ENCODE measurements around the gene PHF21B.
A peak's percentile ranks its signal among the peaks of the same experiment; 100 is the strongest.

PHF21B gene

DNA sequence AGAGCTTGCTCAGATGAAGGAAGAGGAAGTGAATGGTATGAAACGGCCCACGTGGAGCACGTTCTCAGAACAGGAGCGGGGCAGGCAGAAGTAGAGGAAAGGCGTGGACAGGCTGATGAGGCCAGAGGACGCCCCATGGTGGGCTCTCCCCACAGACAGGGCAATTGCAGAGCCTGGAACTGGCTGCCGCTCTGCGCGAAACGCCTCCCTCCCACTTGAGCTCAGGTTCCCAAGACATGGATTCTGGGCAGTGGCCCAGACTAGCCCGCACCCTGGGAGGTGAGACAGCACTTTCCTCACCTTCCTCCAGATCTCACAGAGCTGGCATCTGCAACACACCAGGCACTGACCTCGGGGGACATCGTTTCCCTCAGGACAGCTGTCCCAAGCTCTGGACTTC, 117.6 kb downstream of the PHF21B start:
- H3K4me3 ChIP-seq (ENCODE audit: low read depth, low read length), result no peak overlapping the region
- no peak overlapping the region for H3K9ac ChIP-seq (ENCODE audit: low read depth, low read length)
- H3K36me3 ChIP-seq (ENCODE audit: control insufficient read depth, insufficient read depth, low read length), result peaks cover 28% of the 10 kb centered on the region
- peaks cover 9% of the 10 kb centered on the region for H3K4me1 ChIP-seq (ENCODE audit: control insufficient read depth, insufficient read depth, low read length)
- H3K9me3 ChIP-seq (ENCODE audit: control insufficient read depth, insufficient read depth, low read length), result no peaks in the 10 kb centered on the region
- no peaks in the 10 kb centered on the region for H3K27me3 ChIP-seq (ENCODE audit: control insufficient read depth, insufficient read depth, low read length)

DNA sequence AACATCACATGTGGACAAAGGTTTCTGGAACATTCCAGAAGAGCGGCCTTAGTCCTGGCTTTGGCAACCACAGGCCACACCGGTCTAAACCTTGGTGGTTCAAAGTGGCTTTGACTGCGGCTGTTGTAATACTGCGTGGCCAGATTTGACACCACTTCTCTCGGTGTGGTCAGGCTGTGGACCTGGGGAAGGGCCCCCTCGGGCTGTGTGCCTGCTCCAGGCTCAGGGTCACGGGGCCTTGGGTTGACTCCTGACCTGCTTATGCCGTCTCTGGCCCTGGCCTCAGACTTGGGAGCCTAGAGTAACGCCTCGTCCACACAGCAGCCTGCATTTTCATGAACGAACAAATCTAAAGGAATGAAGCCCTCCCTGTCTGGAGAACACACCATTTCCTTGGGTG, 118.0 kb downstream of the PHF21B start:
- H3K9me3 ChIP-seq (ENCODE audit: control insufficient read depth, insufficient read depth, low read length), result no peaks in the 10 kb centered on the region
- peaks cover 9% of the 10 kb centered on the region for H3K4me1 ChIP-seq (ENCODE audit: control insufficient read depth, insufficient read depth, low read length)
- no peaks in the 10 kb centered on the region for H3K27me3 ChIP-seq (ENCODE audit: control insufficient read depth, insufficient read depth, low read length)
- H3K4me3 ChIP-seq (ENCODE audit: low read depth, low read length), result no peak overlapping the region
- H3K36me3 ChIP-seq (ENCODE audit: control insufficient read depth, insufficient read depth, low read length), result peaks cover 28% of the 10 kb centered on the region
- H3K9ac ChIP-seq (ENCODE audit: low read depth, low read length), result no peak overlapping the region

- H3K4me1 ChIP-seq (ENCODE audit: control insufficient read depth, insufficient read depth, low read length), result peaks cover 9% of the 10 kb centered on the region
- peaks cover 28% of the 10 kb centered on the region for H3K36me3 ChIP-seq (ENCODE audit: control insufficient read depth, insufficient read depth, low read length)
- no peak overlapping the region for H3K9ac ChIP-seq (ENCODE audit: low read depth, low read length)
- H3K4me3 ChIP-seq (ENCODE audit: low read depth, low read length), result no peak overlapping the region
- no peaks in the 10 kb centered on the region for H3K9me3 ChIP-seq (ENCODE audit: control insufficient read depth, insufficient read depth, low read length)
- no peaks in the 10 kb centered on the region for H3K27me3 ChIP-seq (ENCODE audit: control insufficient read depth, insufficient read depth, low read length)
Observed at GRCh38 chr22:44891293-44891747, 118.5 kb downstream of the PHF21B start.

GRCh38 chr22:44890416-44891292, 119.2 kb downstream of the PHF21B start:
- Histone ChIP-seq H3K36me3 (ENCODE audit: control insufficient read depth, insufficient read depth, low read length) (peaks cover 28% of the 10 kb centered on the region), H3K9ac (ENCODE audit: low read depth, low read length) (no peak overlapping the region), H3K4me1 (ENCODE audit: control insufficient read depth, insufficient read depth, low read length) (peaks cover 9% of the 10 kb centered on the region), H3K4me3 (ENCODE audit: low read depth, low read length) (no peak overlapping the region), H3K9me3 (ENCODE audit: control insufficient read depth, insufficient read depth, low read length) (no peaks in the 10 kb centered on the region), H3K27me3 (ENCODE audit: control insufficient read depth, insufficient read depth, low read length) (no peaks in the 10 kb centered on the region)

DNA sequence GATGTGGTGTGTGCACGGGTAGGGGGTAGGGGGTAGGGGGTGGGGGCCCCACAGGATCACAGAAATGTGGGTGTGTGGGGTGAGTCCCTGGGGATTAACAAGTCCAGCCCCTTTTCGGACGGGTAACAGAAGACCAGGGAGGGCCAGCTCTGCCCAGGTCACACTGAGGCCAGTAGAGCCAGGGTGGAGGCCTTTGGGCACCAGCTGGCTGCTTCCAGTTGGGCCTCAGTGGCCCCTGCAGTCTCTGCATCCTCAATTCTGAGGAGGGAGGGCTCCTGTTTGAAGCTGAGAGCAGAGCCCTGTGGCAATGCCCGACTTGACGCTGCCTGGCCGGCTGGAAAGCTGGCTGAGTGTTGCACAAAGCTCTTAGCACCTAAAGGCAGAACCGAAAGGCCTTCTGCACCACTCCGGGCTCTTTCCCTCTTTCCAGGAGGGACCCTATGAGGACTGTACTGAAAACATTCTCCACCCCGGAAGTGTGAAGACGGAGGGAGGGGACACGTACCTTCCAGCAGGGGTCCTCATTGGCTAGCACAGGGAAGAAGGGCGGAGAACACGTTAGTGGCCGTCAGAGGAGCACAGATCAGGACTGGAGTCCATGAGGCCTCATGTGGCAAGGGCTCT, 120.4 kb downstream of the PHF21B start:
- no peaks in the 10 kb centered on the region for H3K9me3 ChIP-seq (ENCODE audit: control insufficient read depth, insufficient read depth, low read length)
- H3K4me3 ChIP-seq (ENCODE audit: low read depth, low read length), result no peak overlapping the region
- no peak overlapping the region for H3K9ac ChIP-seq (ENCODE audit: low read depth, low read length)
- peaks cover 9% of the 10 kb centered on the region for H3K4me1 ChIP-seq (ENCODE audit: control insufficient read depth, insufficient read depth, low read length)
- no peaks in the 10 kb centered on the region for H3K27me3 ChIP-seq (ENCODE audit: control insufficient read depth, insufficient read depth, low read length)
- H3K36me3 ChIP-seq (ENCODE audit: control insufficient read depth, insufficient read depth, low read length), result peaks cover 28% of the 10 kb centered on the region

GRCh38 chr22:44888491-44889254, 121.1 kb downstream of the PHF21B start:
- Histone ChIP-seq H3K9ac (ENCODE audit: low read depth, low read length) (no peak overlapping the region), H3K4me1 (ENCODE audit: control insufficient read depth, insufficient read depth, low read length) (peaks cover 6% of the 10 kb centered on the region), H3K36me3 (ENCODE audit: control insufficient read depth, insufficient read depth, low read length) (peaks cover 28% of the 10 kb centered on the region), H3K9me3 (ENCODE audit: control insufficient read depth, insufficient read depth, low read length) (no peaks in the 10 kb centered on the region), H3K4me3 (ENCODE audit: low read depth, low read length) (no peak overlapping the region), H3K27me3 (ENCODE audit: control insufficient read depth, insufficient read depth, low read length) (no peaks in the 10 kb centered on the region)

DNA sequence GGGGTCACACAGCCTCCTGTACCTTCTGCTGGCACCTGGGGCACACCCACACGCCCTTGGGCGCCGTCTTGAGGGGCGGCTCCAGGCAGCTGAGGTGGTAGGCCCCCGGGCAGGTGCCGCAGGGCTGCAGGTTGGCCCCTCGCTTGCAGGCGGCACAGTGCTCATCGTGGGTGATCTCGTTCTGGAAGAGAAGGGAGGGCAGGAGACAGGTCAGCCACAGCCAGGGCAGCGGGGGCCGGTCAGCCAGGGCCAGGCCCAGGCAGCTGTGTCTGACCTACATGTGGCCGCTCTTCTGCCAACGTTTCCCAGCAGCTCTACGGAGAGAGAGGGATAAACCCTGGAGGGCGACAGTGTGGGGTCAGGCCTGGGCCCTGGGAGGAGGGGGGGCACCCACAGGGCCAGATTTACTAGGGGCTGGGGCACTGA, 121.9 kb downstream of the PHF21B start:
- Histone ChIP-seq H3K9me3 (ENCODE audit: control insufficient read depth, insufficient read depth, low read length) (no peaks in the 10 kb centered on the region), H3K9ac (ENCODE audit: low read depth, low read length) (peak overlapping the region; percentile 24), H3K27me3 (ENCODE audit: control insufficient read depth, insufficient read depth, low read length) (no peaks in the 10 kb centered on the region), H3K36me3 (ENCODE audit: control insufficient read depth, insufficient read depth, low read length) (peaks cover 25% of the 10 kb centered on the region), H3K4me1 (ENCODE audit: control insufficient read depth, insufficient read depth, low read length) (peaks cover 6% of the 10 kb centered on the region), H3K4me3 (ENCODE audit: low read depth, low read length) (no peak overlapping the region)

DNA sequence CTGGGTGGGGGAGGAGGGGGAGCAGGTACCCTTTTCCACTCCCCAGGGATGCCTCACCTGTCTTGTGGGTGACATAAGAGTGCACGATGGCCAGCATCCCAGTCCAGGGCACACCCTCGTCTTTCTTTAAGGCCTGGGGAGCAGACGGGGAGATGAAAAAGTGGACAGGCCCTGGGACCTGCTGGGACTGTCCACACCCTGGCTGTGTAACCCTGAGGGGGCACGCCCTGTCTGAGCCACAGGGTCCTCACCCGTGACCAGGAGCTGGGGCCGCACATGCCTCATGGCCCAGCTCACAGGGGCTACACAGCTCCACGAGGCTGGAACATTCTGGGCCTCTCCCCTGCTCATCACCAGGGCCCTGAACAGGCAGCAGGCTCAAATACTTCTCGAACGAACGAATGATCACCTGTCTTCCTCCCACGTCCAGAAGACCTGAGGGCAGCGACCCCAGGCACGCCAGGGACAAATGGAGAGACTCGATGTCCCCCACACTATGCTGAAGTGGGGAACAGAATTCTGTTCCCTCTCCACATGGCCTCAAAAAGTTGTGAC, 123.9 kb downstream of the PHF21B start:
- H3K4me3 ChIP-seq (ENCODE audit: low read depth, low read length), result no peak overlapping the region
- H3K36me3 ChIP-seq (ENCODE audit: control insufficient read depth, insufficient read depth, low read length), result peaks cover 15% of the 10 kb centered on the region
- peaks cover 6% of the 10 kb centered on the region for H3K4me1 ChIP-seq (ENCODE audit: control insufficient read depth, insufficient read depth, low read length)
- H3K9me3 ChIP-seq (ENCODE audit: control insufficient read depth, insufficient read depth, low read length), result no peaks in the 10 kb centered on the region
- no peaks in the 10 kb centered on the region for H3K27me3 ChIP-seq (ENCODE audit: control insufficient read depth, insufficient read depth, low read length)
- H3K9ac ChIP-seq (ENCODE audit: low read depth, low read length), result no peak overlapping the region

DNA sequence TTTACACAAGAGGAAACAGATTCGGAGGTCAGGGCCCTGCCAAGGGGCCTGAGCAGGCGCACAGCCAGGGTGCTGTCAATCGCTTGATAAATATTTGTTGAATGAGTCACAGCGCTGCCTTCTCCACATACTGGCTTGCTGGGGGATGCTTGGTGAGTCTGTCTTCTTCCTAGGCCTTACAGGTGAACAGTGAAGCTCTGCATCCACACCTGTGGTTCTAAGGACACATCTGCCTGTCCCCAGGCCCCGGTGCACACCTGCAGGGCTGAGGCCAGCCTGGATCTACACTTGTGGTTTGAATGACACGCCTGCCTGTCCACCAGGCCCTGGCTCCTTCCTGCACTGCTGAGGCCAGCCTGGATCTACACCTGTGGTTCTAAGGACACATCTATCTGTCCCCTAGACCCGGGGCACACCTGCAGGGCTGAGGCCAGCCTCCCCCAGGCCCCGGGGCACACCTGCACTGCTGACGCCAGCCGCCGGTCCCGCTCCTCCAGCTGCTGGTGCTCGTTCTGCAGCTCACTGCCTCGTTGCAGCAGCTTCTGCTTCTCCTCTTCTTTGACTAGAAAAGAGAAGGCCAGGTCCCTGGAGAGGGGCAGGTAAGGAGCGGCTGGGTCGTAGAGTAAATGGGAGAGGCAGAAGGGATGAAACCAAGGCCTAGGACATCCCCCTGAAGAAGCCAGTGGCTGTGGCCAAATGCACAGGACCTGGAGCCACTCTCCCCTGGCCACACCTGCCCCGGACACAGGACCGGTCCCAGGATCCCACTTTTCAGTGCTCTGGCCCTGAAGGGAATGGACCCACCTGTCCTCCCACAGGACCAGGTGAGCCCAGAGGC, 124.6 kb downstream of the PHF21B start:
- H3K9ac ChIP-seq (ENCODE audit: low read depth, low read length), result no peak overlapping the region
- peaks cover 6% of the 10 kb centered on the region for H3K4me1 ChIP-seq (ENCODE audit: control insufficient read depth, insufficient read depth, low read length)
- peaks cover 12% of the 10 kb centered on the region for H3K36me3 ChIP-seq (ENCODE audit: control insufficient read depth, insufficient read depth, low read length)
- no peak overlapping the region for H3K4me3 ChIP-seq (ENCODE audit: low read depth, low read length)
- no peaks in the 10 kb centered on the region for H3K27me3 ChIP-seq (ENCODE audit: control insufficient read depth, insufficient read depth, low read length)
- H3K9me3 ChIP-seq (ENCODE audit: control insufficient read depth, insufficient read depth, low read length), result no peaks in the 10 kb centered on the region

- Histone ChIP-seq H3K4me1 (ENCODE audit: control insufficient read depth, insufficient read depth, low read length) (peaks cover 6% of the 10 kb centered on the region), H3K27me3 (ENCODE audit: control insufficient read depth, insufficient read depth, low read length) (no peaks in the 10 kb centered on the region), H3K9me3 (ENCODE audit: control insufficient read depth, insufficient read depth, low read length) (no peaks in the 10 kb centered on the region), H3K36me3 (ENCODE audit: control insufficient read depth, insufficient read depth, low read length) (peaks cover 7% of the 10 kb centered on the region), H3K9ac (ENCODE audit: low read depth, low read length) (no peak overlapping the region), H3K4me3 (ENCODE audit: low read depth, low read length) (no peak overlapping the region)
Observed at GRCh38 chr22:44884562-44884961, 125.2 kb downstream of the PHF21B start.

DNA sequence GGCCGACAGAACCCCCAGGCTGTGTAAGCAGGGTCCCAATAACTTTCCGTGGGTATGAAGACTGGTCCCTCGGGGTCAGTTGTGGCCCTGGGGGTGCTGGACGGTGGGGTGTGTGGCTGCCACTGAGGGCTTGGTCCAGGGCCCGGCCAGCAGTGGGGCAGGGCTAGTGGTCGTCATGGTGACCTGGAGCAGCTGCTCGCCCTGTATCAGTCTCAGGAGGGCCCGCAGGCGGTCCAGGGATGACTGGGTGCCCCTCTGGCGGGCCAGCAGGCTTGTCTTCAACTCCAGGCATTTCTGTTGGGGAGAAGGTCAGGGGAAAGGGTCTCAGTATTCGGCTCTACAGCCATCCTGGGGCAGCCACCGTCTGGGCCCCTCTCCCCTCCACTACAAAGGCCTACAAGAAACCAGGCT, 126.8 kb downstream of the PHF21B start:
- Histone ChIP-seq H3K9ac (ENCODE audit: low read depth, low read length) (no peak overlapping the region), H3K4me1 (ENCODE audit: control insufficient read depth, insufficient read depth, low read length) (no peaks in the 10 kb centered on the region), H3K27me3 (ENCODE audit: control insufficient read depth, insufficient read depth, low read length) (no peaks in the 10 kb centered on the region), H3K4me3 (ENCODE audit: low read depth, low read length) (no peak overlapping the region), H3K36me3 (ENCODE audit: control insufficient read depth, insufficient read depth, low read length) (peaks cover 11% of the 10 kb centered on the region), H3K9me3 (ENCODE audit: control insufficient read depth, insufficient read depth, low read length) (no peaks in the 10 kb centered on the region)
